ENCODE results near the gene TTC9. TPM values are rescaled to one million over a fixed set of nuclear protein-coding genes. Genes with fewer than 3 reads are reported as not detected.

The TTC9 gene
- total RNA-seq, 4 donors from 2014 or later, result 6.3 to 10.2 (median 8.7) TPM

DNA sequence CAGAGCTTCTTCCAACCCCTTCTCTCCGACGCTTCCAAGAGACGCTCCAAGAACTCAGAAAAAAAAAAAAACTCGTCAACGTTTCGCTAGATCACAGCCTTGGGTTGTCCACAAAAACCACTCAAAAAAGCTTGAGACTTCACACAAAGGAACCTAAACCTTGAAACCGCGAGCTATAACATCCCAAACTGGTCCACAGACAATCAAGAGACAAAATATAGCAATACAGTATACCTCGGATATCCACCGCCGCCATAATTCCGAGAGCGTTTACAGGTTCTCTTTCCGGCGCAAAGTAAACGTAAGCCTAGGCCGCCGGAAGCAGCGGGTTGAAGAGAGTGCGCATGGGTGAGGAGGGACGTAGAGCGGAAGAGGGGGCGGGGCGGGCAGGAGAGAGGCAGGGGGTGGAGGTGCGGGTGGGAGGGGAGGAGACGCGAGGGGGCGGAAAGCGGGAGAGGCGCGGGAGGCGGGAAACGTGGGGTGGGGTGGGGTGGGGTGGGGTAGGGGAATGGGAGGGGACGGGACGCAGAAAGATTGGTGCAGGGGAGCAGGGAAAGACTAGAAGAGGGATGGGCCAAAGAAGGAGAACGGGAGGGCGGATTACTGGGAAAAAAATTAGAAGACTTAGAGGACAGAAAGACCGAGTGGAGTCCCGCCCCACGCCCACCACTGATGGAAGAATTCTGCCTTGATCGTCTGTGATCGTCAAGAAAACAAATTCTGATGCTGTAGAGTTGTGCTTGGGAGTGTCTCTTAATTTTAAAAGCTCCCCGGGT lies 41.1 kb upstream of the TTC9 start, which contains the start of gene MED6:
Gene MED6 (minus strand): TSS at position 274 of the 776 bp plus-strand sequence. CDS start 18 bp downstream, at position 256.
- WGBS, 2 donors, result 1 to 2% methylated on average over 41 to 43 of the region's 43 CpGs
- intact Hi-C loops (cut with DNase I; ENCODE audit: low total_unique reads), result no loop called here
- DNase-seq (ENCODE audit: low spot score in 2 of 2), result peak; percentile 90 to 98
- H3K4me3 ChIP-seq (ENCODE audit: low read depth, poor library complexity, severe bottlenecking), result peak within 1 kb of the TSS; percentile 83
- TF ChIP-seq, protein P1, sequence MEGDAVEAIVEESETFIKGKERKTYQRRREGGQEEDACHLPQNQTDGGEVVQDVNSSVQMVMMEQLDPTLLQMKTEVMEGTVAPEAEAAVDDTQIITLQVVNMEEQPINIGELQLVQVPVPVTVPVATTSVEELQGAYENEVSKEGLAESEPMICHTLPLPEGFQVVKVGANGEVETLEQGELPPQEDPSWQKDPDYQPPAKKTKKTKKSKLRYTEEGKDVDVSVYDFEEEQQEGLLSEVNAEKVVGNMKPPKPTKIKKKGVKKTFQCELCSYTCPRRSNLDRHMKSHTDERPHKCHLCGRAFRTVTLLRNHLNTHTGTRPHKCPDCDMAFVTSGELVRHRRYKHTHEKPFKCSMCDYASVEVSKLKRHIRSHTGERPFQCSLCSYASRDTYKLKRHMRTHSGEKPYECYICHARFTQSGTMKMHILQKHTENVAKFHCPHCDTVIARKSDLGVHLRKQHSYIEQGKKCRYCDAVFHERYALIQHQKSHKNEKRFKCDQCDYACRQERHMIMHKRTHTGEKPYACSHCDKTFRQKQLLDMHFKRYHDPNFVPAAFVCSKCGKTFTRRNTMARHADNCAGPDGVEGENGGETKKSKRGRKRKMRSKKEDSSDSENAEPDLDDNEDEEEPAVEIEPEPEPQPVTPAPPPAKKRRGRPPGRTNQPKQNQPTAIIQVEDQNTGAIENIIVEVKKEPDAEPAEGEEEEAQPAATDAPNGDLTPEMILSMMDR (IDR thresholded peaks at IDR 0.05), result no peak
- no peak for TF ChIP-seq POLR2A (IDR thresholded peaks at IDR 0.05)

DNA sequence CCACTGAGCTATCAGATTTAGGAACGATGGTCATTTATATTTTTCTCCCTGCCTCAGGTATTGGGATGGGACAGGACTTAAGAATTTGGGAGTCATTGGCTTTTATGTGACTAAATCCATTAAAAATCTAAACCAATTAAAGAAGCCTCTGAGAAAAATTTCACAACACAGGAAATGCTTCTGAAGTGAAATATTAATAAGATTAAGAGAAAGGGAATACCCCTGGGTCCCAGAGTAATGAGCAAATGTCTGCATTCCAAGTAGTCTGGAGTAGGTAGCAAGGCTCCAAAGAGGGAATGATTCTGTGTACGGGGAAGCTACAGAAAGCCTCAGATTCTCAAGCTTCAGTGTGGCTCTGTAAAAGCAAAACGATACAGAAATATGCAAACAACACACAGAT lies 40.6 kb upstream of the TTC9 start:
- intact Hi-C loops (cut with DNase I; ENCODE audit: low total_unique reads), result no loop called here
- 22 to 26% methylated on average over 3 of the region's 3 CpGs for WGBS, 2 donors
- TF ChIP-seq, protein P1 (IDR thresholded peaks at IDR 0.05), result no peak
- TF ChIP-seq POLR2A (IDR thresholded peaks at IDR 0.05), result no peak
- DNase-seq (ENCODE audit: low spot score in 2 of 2), result no peak
- H3K4me3 ChIP-seq (ENCODE audit: low read depth, poor library complexity, severe bottlenecking), result no peak overlapping the region

DNA sequence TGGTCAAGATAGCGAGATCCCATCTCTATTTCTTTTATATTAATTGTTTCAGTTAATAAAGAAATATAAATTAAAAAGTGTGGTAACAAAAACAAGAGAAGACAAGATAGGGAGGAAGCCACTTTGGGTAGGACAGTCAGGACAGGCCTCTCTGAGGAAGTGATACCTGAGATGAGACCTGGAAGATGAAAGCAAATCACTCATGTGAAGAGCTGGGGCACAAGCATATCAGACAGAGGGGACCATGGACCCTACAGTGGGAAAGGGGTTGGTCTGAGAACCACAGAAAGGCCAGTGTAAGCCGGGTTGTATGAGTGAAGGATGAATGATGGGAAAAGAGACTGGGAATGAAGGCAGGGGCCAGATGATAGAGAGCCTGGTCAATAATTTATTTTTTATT lies 39.5 kb upstream of the TTC9 start:
- H3K4me3 ChIP-seq (ENCODE audit: low read depth, poor library complexity, severe bottlenecking), result no peak overlapping the region
- TF ChIP-seq, protein P1 (IDR thresholded peaks at IDR 0.05), result no peak
- no peak for TF ChIP-seq POLR2A (IDR thresholded peaks at IDR 0.05)
- no peak for DNase-seq (ENCODE audit: low spot score in 2 of 2)
- intact Hi-C loops (cut with DNase I; ENCODE audit: low total_unique reads), result no loop called here
- 95 to 97% methylated on average over 2 of the region's 2 CpGs for WGBS, 2 donors

DNA sequence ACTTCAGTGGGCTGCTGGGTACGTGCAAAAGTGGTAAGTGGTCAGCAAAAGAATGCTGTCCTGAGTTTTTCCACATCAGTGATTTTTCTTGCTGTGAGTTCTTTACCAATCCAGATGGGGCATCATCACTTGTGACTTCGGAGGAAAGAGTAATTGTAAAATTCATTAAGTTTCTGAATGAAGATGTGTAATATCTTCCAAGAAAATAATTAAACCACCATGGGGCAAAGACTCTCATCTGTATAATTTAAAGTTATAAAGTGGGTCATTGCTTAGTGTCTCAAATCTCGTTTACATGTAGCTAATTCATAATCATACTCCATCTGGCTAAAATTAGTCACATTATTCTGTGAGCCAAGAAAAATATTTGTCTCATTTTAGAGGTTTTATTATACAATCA lies 30.5 kb upstream of the TTC9 start:
- 44 to 52% methylated on average over 3 of the region's 3 CpGs for WGBS, 2 donors
- no peak for TF ChIP-seq POLR2A (IDR thresholded peaks at IDR 0.05)
- TF ChIP-seq, protein P1 (IDR thresholded peaks at IDR 0.05), result no peak
- no peak for DNase-seq (ENCODE audit: low spot score in 2 of 2)
- H3K4me3 ChIP-seq (ENCODE audit: low read depth, poor library complexity, severe bottlenecking), result no peak overlapping the region
- intact Hi-C loops (cut with DNase I; ENCODE audit: low total_unique reads), result loop anchor here (10.0 kb wide), 1 partner anchor 194 kb away; the partner anchor contains the start of gene MAP3K9

DNA sequence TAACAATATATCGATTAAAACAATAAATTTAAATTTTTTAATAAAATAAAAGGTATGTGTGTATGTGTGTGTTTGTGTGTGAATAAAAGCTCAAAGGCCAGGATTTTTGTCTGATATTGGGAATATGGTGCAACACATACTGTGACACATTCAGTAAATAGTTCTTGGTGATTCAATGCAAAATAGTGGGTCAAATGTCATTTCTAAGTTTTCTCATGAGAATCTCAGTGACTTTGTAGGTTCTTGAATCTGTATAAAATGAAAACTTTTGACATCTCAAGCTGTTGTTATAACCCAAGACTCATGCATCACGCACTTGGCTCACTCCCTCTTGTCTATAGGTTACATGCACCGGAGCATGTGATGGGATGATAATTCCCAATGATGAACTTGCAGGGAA lies 25.1 kb upstream of the TTC9 start:
- DNase-seq (ENCODE audit: low spot score in 2 of 2), result no peak
- WGBS, 2 donors, result 91 to 93% methylated on average over 3 of the region's 3 CpGs
- intact Hi-C loops (cut with DNase I; ENCODE audit: low total_unique reads), result loop anchor here (10.0 kb wide), 1 partner anchor 188 kb away; the partner anchor contains the start of gene MAP3K9
- TF ChIP-seq POLR2A (IDR thresholded peaks at IDR 0.05), result no peak
- TF ChIP-seq, protein P1 (IDR thresholded peaks at IDR 0.05), result no peak
- H3K4me3 ChIP-seq (ENCODE audit: low read depth, poor library complexity, severe bottlenecking), result no peak overlapping the region

All from lower leg skin (tissue), 4 donors.